ENCODE data around the gene SRC.

DNA sequence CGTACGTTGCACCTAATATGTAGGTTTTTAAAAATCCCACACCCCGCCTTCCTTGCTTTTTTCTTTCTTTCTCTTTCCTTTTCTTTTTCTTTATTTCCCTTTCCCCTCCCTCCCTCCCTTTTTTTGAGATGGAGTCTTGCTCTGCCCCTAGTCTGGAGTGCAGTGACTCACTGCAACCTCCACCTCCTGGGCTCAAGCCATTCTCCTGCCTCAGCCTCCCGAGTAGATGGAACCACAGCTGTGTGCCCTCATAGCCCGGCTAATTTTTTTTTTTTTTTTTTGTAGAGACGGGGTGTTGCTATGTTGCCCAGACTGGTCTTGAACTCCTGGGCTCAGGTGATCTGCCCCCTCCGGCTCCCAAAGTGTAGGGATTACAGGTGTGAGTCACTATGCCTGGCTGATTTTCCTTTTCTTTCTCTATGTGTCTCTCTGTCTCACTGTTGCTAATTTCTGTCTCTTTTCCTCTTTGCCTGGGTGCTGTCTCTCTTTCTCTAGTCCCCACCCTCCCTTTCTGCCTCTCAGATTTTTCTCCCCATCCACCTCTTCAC, 61.2 kb downstream of the SRC start:
- TF ChIP-seq, protein P1, sequence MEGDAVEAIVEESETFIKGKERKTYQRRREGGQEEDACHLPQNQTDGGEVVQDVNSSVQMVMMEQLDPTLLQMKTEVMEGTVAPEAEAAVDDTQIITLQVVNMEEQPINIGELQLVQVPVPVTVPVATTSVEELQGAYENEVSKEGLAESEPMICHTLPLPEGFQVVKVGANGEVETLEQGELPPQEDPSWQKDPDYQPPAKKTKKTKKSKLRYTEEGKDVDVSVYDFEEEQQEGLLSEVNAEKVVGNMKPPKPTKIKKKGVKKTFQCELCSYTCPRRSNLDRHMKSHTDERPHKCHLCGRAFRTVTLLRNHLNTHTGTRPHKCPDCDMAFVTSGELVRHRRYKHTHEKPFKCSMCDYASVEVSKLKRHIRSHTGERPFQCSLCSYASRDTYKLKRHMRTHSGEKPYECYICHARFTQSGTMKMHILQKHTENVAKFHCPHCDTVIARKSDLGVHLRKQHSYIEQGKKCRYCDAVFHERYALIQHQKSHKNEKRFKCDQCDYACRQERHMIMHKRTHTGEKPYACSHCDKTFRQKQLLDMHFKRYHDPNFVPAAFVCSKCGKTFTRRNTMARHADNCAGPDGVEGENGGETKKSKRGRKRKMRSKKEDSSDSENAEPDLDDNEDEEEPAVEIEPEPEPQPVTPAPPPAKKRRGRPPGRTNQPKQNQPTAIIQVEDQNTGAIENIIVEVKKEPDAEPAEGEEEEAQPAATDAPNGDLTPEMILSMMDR (conservative IDR thresholded peaks at IDR 0.05; ENCODE audit: low read depth, low read length), result no peak
- no peak for TF ChIP-seq EZH2 (IDR thresholded peaks at IDR 0.05; ENCODE audit: low read length, unreplicated experiment)
- TF ChIP-seq EZH2phosphoT487 (IDR thresholded peaks at IDR 0.05; ENCODE audit: borderline replicate concordance, low read length), result no peak

Measured in PC-3 (cell line).